Esophagus squamous epithelium (tissue), 4 donors: ENCODE data around the gene TBC1D9.

Experiments used
- POLR2A ChIP-seq, 4 donors: fragments of 450-650 bp; IDR thresholded peaks; one replicate each; pipeline ENCODE4 v1.6.1; 2017; ENCODE audit warnings: antibody characterized with exemption in 4 of 4, mild to moderate bottlenecking in 4 of 4, moderate library complexity in 3 of 4
- TF ChIP-seq, protein P1 (sequence below), 6 experiments: fragments of 450-650 bp in 4 of 6; fragments of 200-600 bp in 2 of 6; sonication (generic) in 2 of 6; IDR thresholded peaks; one replicate each; pipeline ENCODE4 v1.5.1; 2016 to 2019; ENCODE audit warnings: antibody characterized with exemption in 6 of 6, mild to moderate bottlenecking in 4 of 6, moderate library complexity in 4 of 6

DNA sequence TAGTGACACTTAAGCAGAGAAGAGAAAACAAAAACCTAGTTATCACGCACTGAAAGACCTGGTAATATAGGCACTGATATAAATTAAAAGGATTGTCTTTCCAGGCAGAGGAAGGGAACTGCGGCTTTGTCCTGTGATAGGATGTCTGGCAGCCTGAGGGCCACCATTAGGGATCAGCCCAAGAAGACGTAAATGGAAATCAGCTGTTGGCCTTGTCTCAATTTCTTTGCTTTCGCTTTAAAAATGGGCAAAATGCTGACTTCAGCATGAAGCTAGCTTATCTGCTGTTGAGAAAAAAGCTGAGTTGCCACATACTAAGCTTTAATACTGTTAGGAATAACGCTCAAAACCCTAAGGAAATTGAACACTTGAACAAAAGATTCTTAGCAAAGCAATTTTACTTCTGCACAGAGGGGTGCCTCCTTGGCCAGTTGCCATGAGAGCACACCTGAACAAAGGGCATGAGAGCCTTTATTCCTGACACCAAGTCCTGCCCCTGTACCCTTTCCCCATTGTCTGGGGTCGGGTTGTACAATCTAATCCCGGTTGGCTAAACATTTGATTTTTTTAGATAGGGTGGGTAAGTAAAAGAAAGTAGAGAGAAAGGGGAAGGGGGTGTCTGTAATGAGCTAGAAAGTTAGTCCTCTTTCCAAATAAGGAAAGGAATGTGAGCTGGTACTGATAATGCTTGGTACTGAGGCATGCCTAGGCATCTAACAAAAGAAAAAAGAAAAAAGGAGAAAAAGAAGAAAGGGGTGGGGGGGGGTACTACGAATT is 102.3 kb downstream of the TBC1D9 start:
- TF ChIP-seq POLR2A (IDR thresholded peaks at IDR 0.05) = no peak
- TF ChIP-seq, protein P1, sequence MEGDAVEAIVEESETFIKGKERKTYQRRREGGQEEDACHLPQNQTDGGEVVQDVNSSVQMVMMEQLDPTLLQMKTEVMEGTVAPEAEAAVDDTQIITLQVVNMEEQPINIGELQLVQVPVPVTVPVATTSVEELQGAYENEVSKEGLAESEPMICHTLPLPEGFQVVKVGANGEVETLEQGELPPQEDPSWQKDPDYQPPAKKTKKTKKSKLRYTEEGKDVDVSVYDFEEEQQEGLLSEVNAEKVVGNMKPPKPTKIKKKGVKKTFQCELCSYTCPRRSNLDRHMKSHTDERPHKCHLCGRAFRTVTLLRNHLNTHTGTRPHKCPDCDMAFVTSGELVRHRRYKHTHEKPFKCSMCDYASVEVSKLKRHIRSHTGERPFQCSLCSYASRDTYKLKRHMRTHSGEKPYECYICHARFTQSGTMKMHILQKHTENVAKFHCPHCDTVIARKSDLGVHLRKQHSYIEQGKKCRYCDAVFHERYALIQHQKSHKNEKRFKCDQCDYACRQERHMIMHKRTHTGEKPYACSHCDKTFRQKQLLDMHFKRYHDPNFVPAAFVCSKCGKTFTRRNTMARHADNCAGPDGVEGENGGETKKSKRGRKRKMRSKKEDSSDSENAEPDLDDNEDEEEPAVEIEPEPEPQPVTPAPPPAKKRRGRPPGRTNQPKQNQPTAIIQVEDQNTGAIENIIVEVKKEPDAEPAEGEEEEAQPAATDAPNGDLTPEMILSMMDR (IDR thresholded peaks at IDR 0.05) = no peak
